Fibroblast of skin of left quadriceps (primary cell): ENCODE measurements around the gene FOXA1.

ENCODE experiments used
- DNase-seq, 2 experiments: peaks; one replicate each; pipeline ENCODE4 v3.0.0-alpha.2; 2013; ENCODE audit warnings: low read depth in 2 of 2

Gene FOXA1

DNA sequence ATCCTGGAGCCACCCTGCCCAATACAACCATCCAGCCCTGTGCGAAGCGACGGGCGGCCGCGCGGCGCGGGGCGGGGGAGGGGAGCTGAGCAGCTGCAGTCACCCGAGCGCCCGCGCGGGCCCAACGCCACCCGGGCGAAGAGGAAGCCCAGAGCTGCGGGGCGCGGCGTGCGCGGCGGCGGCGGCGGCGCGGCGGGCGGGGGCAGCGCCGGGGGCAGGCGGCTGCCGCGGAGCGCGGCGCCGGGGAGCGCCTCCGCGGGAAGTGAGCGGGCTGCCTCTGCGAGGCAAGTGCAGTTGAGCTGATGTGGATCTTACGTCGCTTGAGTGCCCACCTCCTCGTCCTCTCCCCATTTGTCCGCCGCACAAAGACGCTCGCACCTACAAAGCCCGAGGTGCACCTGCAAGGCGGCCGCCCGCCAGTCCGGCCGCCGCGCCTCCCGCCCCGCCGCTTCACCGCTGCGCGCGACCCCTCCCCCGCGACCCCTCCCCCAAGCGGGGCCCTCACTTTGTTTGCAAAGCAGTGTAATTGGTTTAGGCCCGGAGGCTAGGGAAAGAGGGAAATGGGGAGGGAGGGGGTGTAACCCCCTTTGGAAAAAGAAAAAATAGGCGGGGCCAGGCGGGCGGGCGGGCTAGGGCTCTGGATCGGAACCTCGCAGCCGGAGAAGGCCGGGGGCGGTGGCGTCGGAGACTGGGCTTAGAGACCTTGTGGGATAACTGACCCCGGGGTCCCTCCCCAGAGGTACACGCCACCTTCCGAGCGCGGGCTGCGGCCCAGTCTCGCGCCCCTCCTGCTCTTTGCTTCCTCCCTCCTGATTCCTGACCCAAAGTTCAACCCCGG is at the start of gene FOXA1, which contains the start of gene TTC6:
FOXA1 (minus strand) TSS at position 279 of the 838 bp plus-strand sequence; CDS start at position 2, 277 bp downstream.
TTC6 (plus strand) TSS at position 659 of the 838 bp plus-strand sequence. CDS start 26,436 bp downstream, outside the sequence.
- DNase-seq, result no peak

DNA sequence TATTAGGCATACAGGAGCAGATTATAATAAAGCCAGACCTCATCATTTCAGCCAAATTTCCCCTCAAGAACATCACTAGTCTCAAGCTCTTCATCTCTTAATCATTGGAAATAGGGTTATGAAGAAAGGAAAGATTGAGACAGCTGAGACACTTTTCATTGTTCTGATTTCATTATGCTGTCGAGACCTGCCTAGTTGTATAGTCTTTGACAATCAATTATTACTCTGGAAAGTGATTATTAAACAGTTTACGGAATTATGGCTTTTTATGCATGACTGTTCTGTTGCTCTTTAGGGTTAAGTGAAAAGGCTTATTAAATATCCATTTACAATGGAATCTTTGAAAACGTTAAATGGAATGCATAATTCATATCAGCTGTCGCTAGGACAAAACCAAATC is 48.7 kb upstream of the FOXA1 start:
- no peak for DNase-seq

DNA sequence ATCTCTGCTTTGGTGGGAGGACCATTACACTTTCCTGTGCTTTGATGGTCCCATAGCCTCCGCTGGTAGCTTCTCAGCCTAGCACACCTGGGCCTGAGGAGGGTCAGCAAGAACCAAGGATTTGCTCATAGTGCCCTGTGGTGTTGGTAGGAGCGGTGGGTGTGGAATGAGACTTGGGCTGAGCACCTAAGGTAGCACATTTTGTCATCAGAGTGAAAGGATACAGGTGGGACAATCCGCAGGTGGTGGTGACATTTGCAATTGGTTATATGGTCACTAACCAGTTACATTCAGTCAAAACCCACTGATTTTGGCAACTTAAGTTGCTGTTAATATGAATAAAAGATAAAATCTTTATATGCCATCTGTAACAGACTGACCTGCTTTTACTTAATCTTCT is 47.1 kb upstream of the FOXA1 start:
- DNase-seq, result no peak

DNA sequence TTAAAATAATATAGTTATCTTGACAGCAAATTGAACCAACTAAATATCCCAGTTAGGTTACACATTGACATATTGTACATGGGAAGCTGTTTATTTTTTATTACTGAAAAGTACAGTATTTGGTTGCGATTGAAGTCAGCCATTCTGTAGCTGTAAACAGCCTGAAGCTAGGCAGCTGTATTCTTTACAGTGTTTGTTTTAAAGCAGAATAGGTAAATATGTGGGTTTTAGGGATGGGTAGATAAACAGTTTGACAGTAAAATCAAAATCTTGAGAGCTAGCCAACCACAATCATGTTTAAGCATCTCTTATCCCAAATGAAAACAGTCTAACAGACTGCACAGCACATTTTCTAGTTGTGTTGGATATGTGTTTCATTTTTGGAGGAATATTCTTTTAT is 46.1 kb upstream of the FOXA1 start:
- DNase-seq, result no peak

DNA sequence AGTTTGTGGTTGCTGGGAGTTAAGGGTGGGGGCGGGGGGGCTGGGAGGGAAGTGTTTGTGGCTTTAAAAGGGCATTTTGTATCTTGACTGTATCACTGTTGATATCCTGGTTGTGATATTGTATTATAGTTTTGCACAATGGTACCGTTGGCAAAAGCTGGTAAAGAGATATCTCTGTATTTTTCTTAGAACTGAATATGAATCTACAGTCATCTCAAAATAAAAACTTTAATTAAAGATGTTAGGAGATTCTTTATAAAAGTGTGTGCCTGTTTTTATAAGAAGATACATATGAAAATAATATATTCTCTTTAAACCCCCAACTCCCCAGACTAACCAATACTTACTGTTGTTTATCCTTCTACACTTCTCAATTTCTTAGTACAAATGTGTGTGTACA is 43.5 kb upstream of the FOXA1 start:
- DNase-seq, result no peak

DNA sequence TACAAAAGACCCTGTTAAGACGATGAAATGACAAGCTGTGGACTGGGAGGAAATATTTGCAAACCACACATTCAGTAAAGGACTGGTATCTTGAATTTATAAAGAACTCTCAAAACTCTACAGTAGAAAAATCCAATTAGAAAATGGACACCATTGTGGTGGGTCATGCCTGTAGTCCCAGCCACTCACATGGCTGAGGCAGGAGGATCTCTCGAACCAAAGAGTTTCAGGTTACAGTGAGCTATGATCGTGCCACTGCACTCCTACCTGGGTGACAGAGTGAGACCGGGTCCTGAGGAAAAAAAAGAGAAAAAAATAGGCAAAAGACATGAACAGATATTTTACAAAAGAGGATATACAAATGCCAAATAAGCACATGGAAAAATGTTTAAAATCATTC is 42.3 kb upstream of the FOXA1 start:
- no peak for DNase-seq

DNA sequence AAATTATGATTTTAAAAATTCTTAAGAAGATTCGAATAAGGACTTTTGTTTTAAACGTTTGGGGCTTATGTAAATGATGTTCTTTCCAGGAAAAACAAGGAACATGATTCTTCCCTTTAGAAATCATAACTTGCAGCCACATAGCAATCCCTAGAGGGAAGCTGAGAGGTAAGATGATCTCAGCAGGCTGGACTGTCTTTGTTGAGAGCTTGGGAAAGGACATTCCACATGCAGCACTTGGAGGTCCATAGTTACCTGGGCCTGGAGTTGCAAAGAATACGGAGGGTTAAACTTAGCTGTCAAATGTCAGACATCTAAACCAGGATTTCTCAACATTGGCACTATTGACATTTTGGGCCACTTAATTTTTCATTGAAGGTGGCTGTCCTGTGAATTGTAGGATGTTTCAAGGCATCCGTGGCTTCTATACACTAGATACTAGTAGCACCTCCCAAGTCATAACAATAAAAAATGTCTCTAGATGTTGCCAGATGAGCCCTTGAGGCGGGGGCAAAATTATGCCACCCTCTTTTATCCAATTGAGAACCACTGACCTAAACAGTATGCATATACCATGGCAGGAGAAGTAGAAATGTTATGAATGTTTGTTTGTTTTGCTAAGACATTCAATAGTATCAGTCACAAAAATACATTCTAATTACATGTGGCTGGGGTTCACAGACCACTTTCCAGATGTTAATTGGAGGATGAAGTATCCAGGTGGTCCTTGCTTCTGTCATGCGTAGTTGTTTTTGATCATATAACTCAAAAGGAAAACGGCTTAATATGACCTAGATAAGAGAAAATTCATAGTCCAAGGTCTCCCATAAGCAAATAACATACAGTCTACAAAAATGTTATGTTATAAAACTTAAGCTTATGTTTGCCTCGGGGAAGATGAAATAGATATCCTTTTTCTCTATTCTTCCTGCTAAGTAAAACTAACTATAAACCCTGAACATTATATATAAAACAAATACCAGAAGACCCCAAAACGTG is 30.8 kb upstream of the FOXA1 start:
- DNase-seq, result no peak

DNA sequence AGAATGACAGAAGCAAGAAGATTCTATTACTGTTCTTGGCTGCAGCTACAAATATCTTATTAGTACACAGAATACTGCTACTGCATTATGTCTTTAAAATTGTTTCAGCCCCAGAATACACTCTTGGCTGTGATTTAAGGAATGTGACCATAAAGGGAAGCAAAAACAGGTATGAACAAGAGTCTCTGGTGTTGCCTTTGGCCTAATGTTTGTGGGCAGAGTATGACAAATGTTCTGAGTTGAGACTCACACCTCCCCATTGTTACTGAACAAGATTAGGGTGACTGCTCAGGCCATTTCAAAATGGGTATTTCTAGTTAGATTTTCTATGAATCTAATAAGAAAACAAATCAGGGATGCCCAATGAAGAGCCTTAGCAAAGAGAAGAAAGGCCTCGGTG is 28.9 kb upstream of the FOXA1 start:
- DNase-seq, result no peak

DNA sequence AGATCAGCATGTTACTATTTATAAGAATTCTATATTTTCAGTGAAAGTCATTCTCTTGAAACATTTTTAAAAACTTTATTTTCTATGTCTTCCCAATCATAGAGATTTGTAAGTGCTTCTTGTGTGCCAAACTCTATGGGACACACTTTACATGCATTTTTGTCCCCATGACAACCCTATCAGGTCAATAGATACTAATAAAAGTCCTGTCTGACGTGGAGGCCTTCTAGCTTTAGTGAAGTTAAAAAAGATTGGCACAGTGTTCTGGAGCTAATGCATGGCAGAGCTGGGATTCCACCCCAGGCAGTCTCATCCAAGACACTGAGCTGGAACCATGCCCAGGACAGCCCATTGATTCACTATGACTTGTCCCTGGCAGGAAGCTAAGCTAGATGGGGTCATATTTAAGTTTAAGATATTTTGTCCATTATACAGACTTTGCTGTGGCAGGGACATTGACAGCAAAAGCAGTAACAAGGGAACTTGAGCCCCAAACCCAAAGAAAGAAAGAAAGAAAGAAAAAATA is 28.4 kb upstream of the FOXA1 start:
- DNase-seq, result peak; percentile 36 to 40

DNA sequence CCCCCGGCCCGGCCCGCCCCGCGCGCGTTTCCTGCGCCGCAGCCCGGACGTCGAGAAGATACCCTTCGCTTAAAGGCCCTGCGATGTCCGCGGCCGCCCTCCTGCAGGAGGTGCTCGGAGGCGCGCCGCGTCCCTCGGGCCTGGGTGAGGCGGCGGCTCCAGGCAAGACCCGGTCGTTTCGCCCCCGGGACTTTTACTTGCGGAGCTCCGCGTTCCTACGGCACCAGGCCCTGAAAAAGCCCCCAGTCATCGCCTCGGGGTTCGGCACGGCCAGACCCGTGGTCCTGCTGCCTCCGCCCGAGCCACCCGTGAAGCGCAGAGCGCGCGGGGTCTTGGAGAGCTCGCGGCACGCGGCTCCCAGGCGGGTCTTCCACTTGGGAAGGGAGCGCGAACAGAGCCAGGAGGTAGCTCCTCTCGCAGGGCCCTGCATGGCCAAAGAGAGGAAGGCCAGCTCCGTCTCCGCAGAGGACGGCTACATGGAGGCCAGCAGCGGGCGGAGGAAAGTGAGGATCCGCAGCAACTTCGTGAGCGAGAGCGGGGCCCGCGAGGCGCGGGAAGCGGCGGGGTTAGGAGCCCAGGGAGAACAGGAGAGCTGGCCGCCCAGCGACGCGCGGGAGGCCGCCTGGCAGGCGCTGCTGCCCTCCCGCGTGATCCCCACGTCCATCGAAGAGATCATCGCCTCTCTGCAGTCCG is 27.3 kb upstream of the FOXA1 start:
- peak in 1 of 2 experiments; percentile 14 for DNase-seq

DNA sequence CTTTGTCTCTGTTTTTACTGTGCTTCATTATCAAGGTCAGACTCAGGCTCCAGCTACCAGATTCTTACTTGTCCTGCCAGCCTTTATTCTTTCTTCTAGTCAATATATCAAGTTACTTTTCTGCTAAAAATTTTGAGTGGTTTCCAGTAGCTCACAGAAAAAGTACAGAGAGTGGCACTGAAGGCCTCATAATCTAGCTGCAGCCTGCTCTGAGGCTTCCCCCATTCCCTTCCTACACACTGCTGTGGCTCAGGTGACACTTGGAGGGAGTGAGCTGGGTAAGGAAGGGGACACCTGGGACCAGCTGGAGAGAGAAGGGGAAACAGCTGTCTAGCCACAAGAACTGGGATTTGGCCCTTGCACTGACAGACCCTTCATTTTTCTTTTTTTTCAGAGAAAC is 25.8 kb upstream of the FOXA1 start:
- DNase-seq, result no peak

DNA sequence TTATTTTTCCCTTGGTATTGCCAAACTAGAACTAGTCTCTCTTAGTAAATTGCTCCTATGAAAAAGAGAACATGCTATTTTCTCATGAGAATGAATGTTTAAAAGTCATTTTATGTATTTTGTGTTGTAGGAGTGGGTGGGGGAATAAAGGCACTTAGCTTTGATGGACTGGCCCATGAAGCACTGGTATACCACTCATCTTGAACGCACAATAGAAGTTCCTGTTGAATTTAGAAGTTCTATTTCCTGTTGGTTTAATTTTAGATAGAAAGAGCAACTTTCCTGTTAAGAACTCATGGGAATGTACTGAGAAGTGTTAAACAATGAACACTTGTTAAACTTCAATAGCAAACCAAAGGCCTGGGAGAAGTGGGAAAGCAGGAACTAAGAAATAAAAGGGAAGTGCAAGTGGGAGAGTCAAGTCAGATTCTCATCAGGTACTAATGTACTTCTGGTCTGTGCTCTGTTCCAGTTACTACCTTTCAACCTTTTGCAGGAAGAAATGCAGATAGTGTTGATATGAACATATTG is 23.5 kb upstream of the FOXA1 start:
- DNase-seq, result no peak

DNA sequence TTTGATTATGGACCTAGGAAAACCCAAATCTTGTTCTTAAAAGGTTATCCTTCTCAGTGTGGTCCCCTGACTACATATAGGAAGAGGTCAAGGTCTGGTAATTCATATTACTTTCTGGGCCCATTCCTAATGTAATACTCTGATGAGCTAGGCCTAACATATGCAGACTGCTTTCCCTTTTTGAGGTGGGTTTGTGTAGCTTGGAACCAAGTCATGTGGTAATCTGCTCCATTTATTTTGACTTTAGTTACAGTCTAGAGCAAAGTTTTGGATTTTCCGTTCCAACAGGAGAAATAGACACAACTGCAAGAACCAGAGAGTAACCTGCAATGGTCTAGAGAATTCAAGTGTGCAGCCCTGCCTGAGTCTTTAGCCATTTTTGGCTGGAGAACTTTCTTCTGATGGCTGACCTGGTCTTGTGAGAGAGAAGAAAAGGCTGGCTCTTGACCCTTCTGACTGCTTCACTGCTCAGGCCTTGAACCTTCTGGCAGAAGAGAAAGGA is 22.9 kb upstream of the FOXA1 start:
- DNase-seq, result no peak

DNA sequence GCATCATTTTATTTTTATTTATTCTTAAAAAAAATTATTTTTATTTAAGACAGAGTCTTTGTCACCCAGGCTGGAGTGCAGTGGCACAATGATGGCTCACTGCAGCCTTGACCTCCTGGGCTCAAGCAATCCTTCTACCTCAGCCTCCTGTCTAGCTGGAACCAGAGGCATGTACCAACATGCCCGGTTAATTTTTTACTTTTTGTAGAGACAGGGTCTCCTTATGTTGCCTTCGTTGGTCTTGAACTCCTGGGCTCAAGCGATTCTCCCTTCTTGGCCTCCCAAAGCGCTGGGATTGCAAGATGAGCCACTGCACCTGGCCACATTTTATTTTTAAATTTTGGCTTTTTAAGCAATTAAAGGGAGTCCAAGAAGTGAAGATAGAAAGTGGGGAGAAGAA is 21.8 kb upstream of the FOXA1 start:
- DNase-seq, result no peak

DNA sequence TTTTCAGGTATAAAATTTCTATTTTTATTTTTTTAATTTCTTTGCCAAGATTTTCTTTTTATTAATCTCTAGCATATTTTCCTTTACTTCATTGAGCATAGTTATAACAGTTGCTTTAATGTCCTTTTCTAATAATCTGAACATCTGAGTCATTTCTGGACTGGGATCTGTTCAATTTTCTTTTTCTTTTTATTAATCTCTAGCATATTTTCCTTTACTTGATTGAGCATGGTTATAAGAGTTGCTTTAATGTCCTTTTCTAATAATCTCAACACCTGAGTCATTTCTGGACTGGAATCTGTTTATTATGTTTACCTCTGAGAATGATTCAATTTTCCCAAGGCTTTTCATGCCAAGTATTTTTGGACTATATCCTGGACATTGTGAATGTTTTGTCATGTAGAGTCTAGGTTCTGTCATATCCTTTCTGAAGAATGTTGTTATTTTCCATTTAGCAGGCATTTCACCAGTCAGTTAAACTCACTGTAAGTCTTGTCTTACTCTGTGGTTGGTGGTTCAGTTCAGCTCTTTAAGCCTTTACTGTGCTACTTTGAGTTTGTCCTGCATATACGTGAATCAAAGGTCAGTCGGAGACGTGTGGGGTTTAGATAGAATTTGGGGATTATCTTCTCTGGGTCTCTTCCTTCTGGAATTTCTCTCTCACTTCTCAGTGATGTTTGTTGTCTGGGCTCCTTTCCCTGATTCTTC is 20.7 kb upstream of the FOXA1 start:
- DNase-seq, result no peak

DNA sequence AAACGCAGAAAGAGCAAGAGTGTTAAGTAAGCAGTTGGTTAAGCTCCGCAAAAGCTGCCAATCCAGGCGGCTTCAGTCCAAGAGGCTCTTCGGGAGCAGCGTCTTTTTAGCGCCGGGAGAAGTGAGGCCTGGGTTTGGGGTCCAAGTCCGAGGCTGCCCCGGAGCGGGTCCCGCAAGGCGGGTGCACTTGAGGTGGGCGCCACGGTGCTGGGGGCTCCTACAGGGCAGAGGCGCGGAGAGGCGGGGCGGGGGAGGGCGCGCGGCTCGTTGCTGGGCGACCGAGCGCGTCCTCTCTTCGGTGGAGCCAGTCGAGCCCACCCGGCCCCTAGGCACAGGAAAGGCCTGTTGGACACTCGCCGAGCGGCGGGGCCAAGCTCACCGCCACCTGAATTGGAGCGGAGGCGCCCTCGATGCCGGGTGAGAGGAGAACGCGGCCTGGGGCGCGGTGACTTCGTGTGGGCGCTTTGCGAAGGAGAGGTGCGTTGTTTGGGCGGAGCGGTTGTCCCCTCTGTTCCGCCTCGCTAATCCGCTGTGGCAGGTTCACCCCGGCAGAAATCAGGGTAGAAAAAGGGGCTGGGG is 16.0 kb upstream of the FOXA1 start:
- DNase-seq, result no peak

DNA sequence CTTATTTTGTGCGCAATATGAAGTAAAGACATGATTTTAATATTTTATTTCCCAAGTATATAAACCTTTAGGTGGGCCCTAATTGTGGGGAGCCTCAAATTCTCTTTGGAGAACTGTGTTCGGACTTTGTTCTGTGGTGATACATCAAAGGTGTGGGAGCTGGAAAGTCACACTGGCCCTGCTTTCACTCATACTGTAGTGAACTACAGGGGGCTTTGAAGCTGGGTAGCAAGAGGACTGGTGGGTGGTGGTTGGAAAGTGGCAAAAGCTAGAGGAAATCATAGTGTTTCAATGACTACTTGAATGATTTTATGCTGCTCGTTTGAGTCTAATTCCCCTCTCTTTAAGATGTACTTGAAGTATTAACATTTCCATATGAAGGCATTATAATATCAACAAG is 13.6 kb upstream of the FOXA1 start:
- no peak for DNase-seq

DNA sequence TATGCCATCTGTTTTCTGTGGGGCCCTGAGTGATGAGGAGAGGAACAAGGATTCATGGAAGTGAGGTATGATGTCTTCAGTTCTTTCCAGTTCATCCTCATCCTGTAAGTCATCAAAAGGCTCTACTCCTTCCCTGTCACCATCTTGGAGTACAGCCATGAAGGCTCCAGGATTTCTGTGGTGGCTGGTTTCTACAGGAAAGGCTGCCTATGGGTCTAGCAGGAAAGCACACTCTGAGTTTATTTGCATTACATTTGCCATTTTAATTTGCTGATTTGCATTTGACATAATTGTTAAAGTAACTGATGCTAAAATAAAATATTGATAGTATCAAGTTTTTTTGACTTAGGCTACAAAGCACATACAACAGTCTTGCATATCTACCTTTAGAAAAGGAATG is 11.6 kb upstream of the FOXA1 start:
- DNase-seq, result no peak

DNA sequence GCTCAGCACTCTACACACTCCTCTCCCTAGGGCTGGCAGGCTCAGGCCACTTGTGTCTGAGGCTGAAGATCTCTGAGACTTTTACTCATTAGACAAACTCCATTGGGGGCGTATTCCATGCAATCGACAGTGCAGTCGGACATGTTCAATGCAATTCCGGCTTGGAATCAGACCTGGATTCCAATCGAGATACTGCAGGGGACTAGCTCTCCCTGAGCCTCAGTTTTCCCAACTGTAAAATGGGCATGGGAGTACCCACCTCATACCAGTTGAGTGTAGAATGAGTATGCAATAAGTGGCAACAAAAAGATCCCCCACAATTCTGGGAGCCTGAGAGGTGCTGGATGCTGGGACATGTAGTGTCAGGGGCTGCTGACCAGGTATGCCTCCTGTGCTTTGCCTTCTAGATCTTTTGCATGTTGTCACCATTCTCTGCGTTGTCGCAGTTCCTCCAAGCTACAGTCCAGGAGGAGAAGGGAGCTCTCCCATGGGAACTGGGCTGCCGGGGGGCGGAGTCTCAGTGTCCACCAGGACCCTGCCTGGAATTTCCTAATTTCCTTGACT is 8.7 kb upstream of the FOXA1 start:
- DNase-seq, result no peak
